ENCODE measurements around the gene PTPRT. TPM values are rescaled to one million over a fixed set of nuclear protein-coding genes. Genes with fewer than 3 reads are reported as not detected.

The PTPRT gene
- total RNA-seq, 1 experiment from 2014 or later: 0.13 TPM

DNA sequence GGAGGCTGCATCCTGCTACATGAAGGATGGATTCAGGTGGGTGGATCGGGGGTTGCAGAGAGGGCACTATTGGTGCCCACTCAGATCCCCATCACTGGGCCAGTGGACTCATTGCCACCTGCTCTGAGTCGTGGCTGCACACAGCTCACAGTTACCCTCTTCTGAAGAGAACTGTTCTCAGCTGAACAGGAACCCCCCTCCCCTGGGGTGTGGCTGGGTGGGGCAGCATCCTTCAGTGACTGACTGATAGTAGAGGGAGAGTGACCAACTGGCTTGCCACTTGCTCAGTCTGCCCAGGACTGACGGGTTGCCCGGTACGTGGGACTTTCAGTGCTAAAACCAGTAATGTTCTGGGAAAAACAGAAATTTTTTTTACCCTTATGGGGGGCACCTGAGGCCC, 1077.5 kb downstream of the PTPRT start:
- Histone ChIP-seq H3T11ph (ENCODE audit: low read length) (no peak overlapping the region), H2BK5ac (ENCODE audit: insufficient read length, low read length) (no peak overlapping the region), H3K23ac (ENCODE audit: insufficient read length, low read depth, low read length) (no peak overlapping the region), H3K9ac (ENCODE audit: extremely low read depth, insufficient read length, low read length) (no peak overlapping the region), H3K56ac (ENCODE audit: insufficient read length, low read depth, low read length) (no peak overlapping the region), H3K9me3 (ENCODE audit: control insufficient read depth, low read depth, low read length) (no peaks in the 10 kb centered on the region), H2AK5ac (ENCODE audit: insufficient read length, low read length) (no peak overlapping the region), H4K91ac (ENCODE audit: insufficient read length, low read depth, low read length) (no peak overlapping the region), H3K23me2 (ENCODE audit: insufficient read length, low read depth, low read length, poor library complexity, severe bottlenecking) (no peaks in the 10 kb centered on the region), H3K18ac (ENCODE audit: insufficient read length, low read depth, low read length) (no peak overlapping the region), H2BK12ac (ENCODE audit: insufficient read length, low read depth, low read length) (no peak overlapping the region), H2BK120ac (ENCODE audit: low read depth, low read length, poor library complexity, severe bottlenecking) (no peak overlapping the region), H3K27me3 (ENCODE audit: insufficient read depth, low read length) (no peaks in the 10 kb centered on the region), H3K14ac (ENCODE audit: insufficient read depth, low read length) (no peak overlapping the region), H4K20me1 (ENCODE audit: control insufficient read depth, insufficient read depth, insufficient read length) (no peaks in the 10 kb centered on the region), H3K79me2 (ENCODE audit: insufficient read depth, low read length) (no peaks in the 10 kb centered on the region), H2BK20ac (ENCODE audit: low read depth, low read length, poor library complexity, severe bottlenecking) (no peak overlapping the region), H4K8ac (replicated peaks; ENCODE audit: insufficient read length, low read depth, low read length) (no peak overlapping the region), H2AFZ (ENCODE audit: low read length) (no peak overlapping the region), H2BK15ac (ENCODE audit: low read depth, low read length) (no peak overlapping the region), H4K5ac (ENCODE audit: insufficient read length, low read depth, low read length) (no peak overlapping the region), H3K4me2 (ENCODE audit: insufficient read depth, insufficient read length, low read length) (no peak overlapping the region), H3K4ac (ENCODE audit: low read depth, low read length) (no peak overlapping the region), H3K79me1 (ENCODE audit: insufficient read depth, low read depth, low read length, poor library complexity, severe bottlenecking) (no peaks in the 10 kb centered on the region), H3K4me1 (ENCODE audit: insufficient read depth, low read length) (no peaks in the 10 kb centered on the region), H3K27ac (ENCODE audit: insufficient read length, low read depth, low read length) (no peak overlapping the region)
- Mint-ChIP-seq H3K4me3 (no peak overlapping the region), H3K4me1 (peaks cover 11 to 12% of the 10 kb centered on the region in 2 experiments), H3K27ac (no peak overlapping the region), H3K9me3 (peaks cover 0 to 3% of the 10 kb centered on the region in 2 experiments; a peak in 1 of 5 replicates), H3K27me3 (ENCODE audit: low read depth) (no peaks in the 10 kb centered on the region; the same call in 1 of the 2 replicates), H3K36me3 (ENCODE audit: insufficient read depth in 1 of 3, low read depth in 3 of 3) (no peaks in the 10 kb centered on the region)
- no CpG with 5 or more reads among the region's 5 CpGs for WGBS (ENCODE audit: extremely low coverage, insufficient read length, low lambda C conversion rate)
- no peak for DNase-seq
- TF ChIP-seq, protein P1, sequence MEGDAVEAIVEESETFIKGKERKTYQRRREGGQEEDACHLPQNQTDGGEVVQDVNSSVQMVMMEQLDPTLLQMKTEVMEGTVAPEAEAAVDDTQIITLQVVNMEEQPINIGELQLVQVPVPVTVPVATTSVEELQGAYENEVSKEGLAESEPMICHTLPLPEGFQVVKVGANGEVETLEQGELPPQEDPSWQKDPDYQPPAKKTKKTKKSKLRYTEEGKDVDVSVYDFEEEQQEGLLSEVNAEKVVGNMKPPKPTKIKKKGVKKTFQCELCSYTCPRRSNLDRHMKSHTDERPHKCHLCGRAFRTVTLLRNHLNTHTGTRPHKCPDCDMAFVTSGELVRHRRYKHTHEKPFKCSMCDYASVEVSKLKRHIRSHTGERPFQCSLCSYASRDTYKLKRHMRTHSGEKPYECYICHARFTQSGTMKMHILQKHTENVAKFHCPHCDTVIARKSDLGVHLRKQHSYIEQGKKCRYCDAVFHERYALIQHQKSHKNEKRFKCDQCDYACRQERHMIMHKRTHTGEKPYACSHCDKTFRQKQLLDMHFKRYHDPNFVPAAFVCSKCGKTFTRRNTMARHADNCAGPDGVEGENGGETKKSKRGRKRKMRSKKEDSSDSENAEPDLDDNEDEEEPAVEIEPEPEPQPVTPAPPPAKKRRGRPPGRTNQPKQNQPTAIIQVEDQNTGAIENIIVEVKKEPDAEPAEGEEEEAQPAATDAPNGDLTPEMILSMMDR (conservative IDR thresholded peaks at IDR 0.05): no peak
